OCI-LY1 (cell line): ENCODE data around the gene RASGRF1.

ENCODE experiments used
- H2AFZ ChIP-seq: fragments of 200-600 bp; sonication (generic), shearing (Covaris generic); 2 replicates; pipeline ENCODE4 v1.6.0; 2014; ENCODE audit warnings: antibody characterized with exemption, mild to moderate bottlenecking, low read length
- H3F3A ChIP-seq: fragments of 200-600 bp; sonication (generic), shearing (Covaris generic); 2 replicates; pipeline ENCODE4 v1.6.0; 2014; ENCODE audit warnings: mild to moderate bottlenecking, antibody characterized with exemption, low read length, moderate library complexity; ENCODE audit not compliant: insufficient read depth
- H3K27ac ChIP-seq: fragments of 200-600 bp; sonication (generic); 2 replicates; pipeline ENCODE4 v1.5.1; 2014; ENCODE audit warnings: low read length, mixed run types, mild to moderate bottlenecking, low read depth; ENCODE audit not compliant: poor library complexity, severe bottlenecking
- H3K27me3 ChIP-seq: fragments of 200-600 bp; sonication (generic); 2 replicates; pipeline ENCODE4 v1.6.0; 2014; ENCODE audit warnings: antibody characterized with exemption, mild to moderate bottlenecking, low read length, moderate library complexity; ENCODE audit not compliant: insufficient read depth
- H3K36me3 ChIP-seq: fragments of 200-600 bp; sonication (generic); 2 replicates; pipeline ENCODE4 v1.6.1; 2014; ENCODE audit warnings: mild to moderate bottlenecking, antibody characterized with exemption, low read length, moderate library complexity, mixed read lengths; ENCODE audit not compliant: insufficient read depth
- H3K4me1 ChIP-seq: fragments of 200-600 bp; sonication (generic); 2 replicates; pipeline ENCODE4 v1.5.1; 2014; ENCODE audit warnings: mild to moderate bottlenecking, low read length, moderate library complexity; ENCODE audit not compliant: insufficient read depth, severe bottlenecking
- H3K4me2 ChIP-seq: fragments of 200-600 bp; sonication (generic), shearing (Covaris generic); 2 replicates; pipeline ENCODE4 v1.6.1; 2014; ENCODE audit warnings: low read length
- H3K4me3 ChIP-seq: fragments of 200-600 bp; sonication (generic); 2 replicates; pipeline ENCODE4 v1.5.1; 2014; ENCODE audit warnings: low read length, low read depth, mild to moderate bottlenecking, mixed read lengths; ENCODE audit not compliant: poor library complexity, severe bottlenecking
- H3K79me2 ChIP-seq: fragments of 200-600 bp; shearing (Covaris generic); 2 replicates; pipeline ENCODE4 v1.6.1; 2016; ENCODE audit warnings: mixed run types, low read length, mixed read lengths; ENCODE audit not compliant: insufficient read depth
- H3K9ac ChIP-seq: fragments of 200-600 bp; sonication (generic), shearing (Covaris generic); 2 replicates; pipeline ENCODE4 v1.6.1; 2014; ENCODE audit warnings: mild to moderate bottlenecking, low read length, mixed read lengths
- H3K9me2 ChIP-seq: fragments of 200-600 bp; sonication (generic), shearing (Covaris generic); 2 replicates; pipeline ENCODE4 v1.6.1; 2014; ENCODE audit warnings: low read depth, mild to moderate bottlenecking, low read length, mixed read lengths
- H3K9me3 ChIP-seq: fragments of 200-600 bp; shearing (Covaris generic); 2 replicates; pipeline ENCODE4 v1.6.1; 2014; ENCODE audit warnings: low read length, mixed read lengths
- H4K20me1 ChIP-seq: fragments of 200-600 bp; sonication (generic), shearing (Covaris generic); 2 replicates; pipeline ENCODE4 v1.6.0; 2016; ENCODE audit warnings: mild to moderate bottlenecking, low read length; ENCODE audit not compliant: insufficient read depth
- EZH2 ChIP-seq: fragments of 200-600 bp; sonication (generic), shearing (Covaris generic); IDR thresholded peaks from 2 replicates; pipeline ENCODE4 v1.8.0; 2017; ENCODE audit warnings: borderline replicate concordance, mixed run types, mild to moderate bottlenecking, antibody characterized with exemption, low read length, moderate library complexity, mixed read lengths
- TF ChIP-seq, protein P1 (sequence below): fragments of 200-600 bp; sonication (generic), shearing (Covaris generic); IDR thresholded peaks from 2 replicates; pipeline ENCODE4 v1.5.1; 2017; ENCODE audit warnings: mild to moderate bottlenecking, antibody characterized with exemption, low read length, moderate library complexity, mixed read lengths

RASGRF1 gene

DNA sequence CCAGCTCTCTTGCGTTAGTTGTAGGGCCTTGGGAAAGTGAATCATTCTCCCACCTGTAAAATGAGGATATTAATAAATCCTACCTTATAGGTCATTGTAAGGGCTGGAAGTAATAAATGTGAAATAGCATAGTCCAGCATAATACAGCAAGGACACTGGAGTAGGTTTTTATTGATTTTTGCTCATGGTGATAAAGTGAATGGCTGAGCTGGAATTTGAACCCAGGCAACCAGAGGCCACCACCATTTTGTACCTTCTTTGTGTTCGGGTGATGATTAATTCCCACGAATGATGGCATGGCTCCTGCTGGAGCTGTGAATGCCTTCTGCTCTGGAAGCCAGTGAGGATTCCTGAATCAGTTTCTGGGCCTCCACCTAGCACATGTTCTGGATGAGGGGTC lies 177.6 kb downstream of the RASGRF1 start:
- H3K4me3 ChIP-seq: no peak overlapping the region
- H3F3A ChIP-seq: no peaks in the 10 kb centered on the region
- no peak overlapping the region for H3K4me2 ChIP-seq
- TF ChIP-seq, protein P1, sequence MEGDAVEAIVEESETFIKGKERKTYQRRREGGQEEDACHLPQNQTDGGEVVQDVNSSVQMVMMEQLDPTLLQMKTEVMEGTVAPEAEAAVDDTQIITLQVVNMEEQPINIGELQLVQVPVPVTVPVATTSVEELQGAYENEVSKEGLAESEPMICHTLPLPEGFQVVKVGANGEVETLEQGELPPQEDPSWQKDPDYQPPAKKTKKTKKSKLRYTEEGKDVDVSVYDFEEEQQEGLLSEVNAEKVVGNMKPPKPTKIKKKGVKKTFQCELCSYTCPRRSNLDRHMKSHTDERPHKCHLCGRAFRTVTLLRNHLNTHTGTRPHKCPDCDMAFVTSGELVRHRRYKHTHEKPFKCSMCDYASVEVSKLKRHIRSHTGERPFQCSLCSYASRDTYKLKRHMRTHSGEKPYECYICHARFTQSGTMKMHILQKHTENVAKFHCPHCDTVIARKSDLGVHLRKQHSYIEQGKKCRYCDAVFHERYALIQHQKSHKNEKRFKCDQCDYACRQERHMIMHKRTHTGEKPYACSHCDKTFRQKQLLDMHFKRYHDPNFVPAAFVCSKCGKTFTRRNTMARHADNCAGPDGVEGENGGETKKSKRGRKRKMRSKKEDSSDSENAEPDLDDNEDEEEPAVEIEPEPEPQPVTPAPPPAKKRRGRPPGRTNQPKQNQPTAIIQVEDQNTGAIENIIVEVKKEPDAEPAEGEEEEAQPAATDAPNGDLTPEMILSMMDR: no peak
- no peak for TF ChIP-seq EZH2
- no peaks in the 10 kb centered on the region for H3K27me3 ChIP-seq
- no peak overlapping the region for H3K27ac ChIP-seq
- no peaks in the 10 kb centered on the region for H3K9me3 ChIP-seq
- H3K9me2 ChIP-seq: no peaks in the 10 kb centered on the region
- H2AFZ ChIP-seq: no peak overlapping the region
- no peaks in the 10 kb centered on the region for H3K4me1 ChIP-seq
- no peaks in the 10 kb centered on the region for H4K20me1 ChIP-seq
- no peaks in the 10 kb centered on the region for H3K79me2 ChIP-seq
- no peak overlapping the region for H3K9ac ChIP-seq
- peaks cover 57% of the 10 kb centered on the region; the same call in 1 of the 2 replicates for H3K36me3 ChIP-seq

DNA sequence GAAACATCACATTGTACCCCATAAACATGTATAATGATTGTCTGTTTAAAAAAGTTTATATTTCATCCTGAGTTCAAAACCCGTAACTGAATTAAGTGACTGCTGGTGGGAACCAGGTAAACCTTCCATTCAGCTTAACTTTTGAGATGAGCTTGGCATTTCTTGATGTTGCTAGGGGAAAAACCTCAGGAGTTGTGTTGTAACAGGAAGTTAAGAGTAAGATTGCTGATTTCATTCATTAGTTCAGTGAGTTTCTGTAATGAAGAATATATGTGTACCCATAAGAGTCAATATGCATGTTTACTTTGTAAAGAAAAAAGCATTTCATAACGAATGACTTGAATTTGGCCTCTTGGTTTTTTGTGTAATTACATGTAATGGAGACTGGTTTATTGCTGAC lies 178.3 kb downstream of the RASGRF1 start:
- Histone ChIP-seq H3K79me2 (no peaks in the 10 kb centered on the region), H3K27me3 (no peaks in the 10 kb centered on the region), H3K9ac (no peak overlapping the region), H3F3A (no peaks in the 10 kb centered on the region), H3K36me3 (peaks cover 55% of the 10 kb centered on the region; the same call in 1 of the 2 replicates), H3K4me1 (no peaks in the 10 kb centered on the region), H3K9me3 (no peaks in the 10 kb centered on the region), H3K4me3 (no peak overlapping the region), H2AFZ (no peak overlapping the region), H3K9me2 (no peaks in the 10 kb centered on the region), H4K20me1 (no peaks in the 10 kb centered on the region), H3K27ac (no peak overlapping the region), H3K4me2 (no peak overlapping the region)
- TF ChIP-seq EZH2: no peak
- TF ChIP-seq, protein P1: no peak

DNA sequence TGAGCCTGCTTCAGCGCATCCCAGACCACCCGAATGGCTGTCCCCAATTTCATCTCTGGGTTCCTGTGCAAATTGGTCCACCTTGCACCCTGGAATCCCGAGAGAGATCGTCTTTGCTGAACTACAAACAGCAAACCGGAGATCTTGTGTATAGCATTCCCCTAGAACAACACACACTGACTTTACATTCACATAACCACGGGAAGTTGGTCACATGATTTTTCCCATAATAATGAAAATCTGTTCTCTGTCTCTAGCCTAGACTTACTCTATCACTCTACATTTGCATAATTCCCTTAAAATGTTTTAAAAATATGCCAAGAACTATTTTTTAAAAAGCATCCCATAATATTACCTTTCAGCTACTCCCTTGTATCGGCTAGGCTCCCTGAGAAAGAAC lies 180.3 kb downstream of the RASGRF1 start:
- Histone ChIP-seq H3K79me2 (no peaks in the 10 kb centered on the region), H3K9me2 (no peaks in the 10 kb centered on the region), H3K4me1 (no peaks in the 10 kb centered on the region), H3F3A (no peaks in the 10 kb centered on the region), H3K27me3 (no peaks in the 10 kb centered on the region), H3K36me3 (peaks cover 76% of the 10 kb centered on the region), H4K20me1 (no peaks in the 10 kb centered on the region), H2AFZ (no peak overlapping the region), H3K4me3 (no peak overlapping the region), H3K4me2 (no peak overlapping the region), H3K27ac (no peak overlapping the region), H3K9ac (no peak overlapping the region; the same call in 1 of the 2 replicates), H3K9me3 (no peaks in the 10 kb centered on the region)
- TF ChIP-seq, protein P1: no peak
- no peak for TF ChIP-seq EZH2
